Articular chondrocyte of knee joint (primary cell): ENCODE results near the gene GPHB5. TPM values are rescaled to one million over a fixed set of nuclear protein-coding genes. Genes with fewer than 3 reads are reported as not detected.

Source experiments
- total RNA-seq: library from RNA; depleted of rRNA; stranded (reverse); fragments of >200 nt; gene quantifications from 2 replicates; pipeline ENCODE4 v1.2.3, GENCODE V29; 2012

GPHB5 gene, protein sequence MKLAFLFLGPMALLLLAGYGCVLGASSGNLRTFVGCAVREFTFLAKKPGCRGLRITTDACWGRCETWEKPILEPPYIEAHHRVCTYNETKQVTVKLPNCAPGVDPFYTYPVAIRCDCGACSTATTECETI
- not detected in 2 replicates for total RNA-seq

DNA sequence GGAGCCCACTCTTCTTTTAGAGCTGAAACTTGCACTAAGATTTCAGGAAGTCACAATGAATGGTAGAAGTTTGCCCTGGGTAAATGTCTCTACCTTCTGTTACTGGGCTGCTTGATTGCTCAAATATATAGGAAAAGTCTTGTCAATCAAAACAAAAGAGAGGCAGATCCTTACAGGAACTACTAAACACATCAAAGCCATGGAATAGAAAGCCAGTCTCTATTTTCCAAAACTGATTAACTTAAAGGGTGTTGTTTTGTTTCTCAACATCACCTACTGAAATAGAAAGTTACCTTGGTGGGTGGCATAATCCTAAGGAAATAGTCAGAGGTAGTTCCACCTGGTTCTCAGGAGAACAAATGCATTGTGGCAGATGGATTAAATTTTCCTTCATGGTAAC lies at the start of gene GPHB5:
Gene GPHB5 (minus strand): TSS at position 101 of the 400 bp plus-strand sequence. CDS start 1,086 bp downstream, outside the sequence.

Other genes starting within 250 kb of the GPHB5 start
- 4.3 TPM in 2 replicates for gene RHOJ, start 114.5 kb downstream of the GPHB5 start, total RNA-seq
- gene PPP2R5E, start 224.4 kb upstream of the GPHB5 start, total RNA-seq, result 29.6 and 33.2 TPM in 2 replicates